Measurements from ENCODE around the gene HAL. TPM values are rescaled to one million over a fixed set of nuclear protein-coding genes. Genes with fewer than 3 reads are reported as not detected.

HAL gene
- total RNA-seq, 1 experiment from 2014 or later = 1.5 TPM

DNA sequence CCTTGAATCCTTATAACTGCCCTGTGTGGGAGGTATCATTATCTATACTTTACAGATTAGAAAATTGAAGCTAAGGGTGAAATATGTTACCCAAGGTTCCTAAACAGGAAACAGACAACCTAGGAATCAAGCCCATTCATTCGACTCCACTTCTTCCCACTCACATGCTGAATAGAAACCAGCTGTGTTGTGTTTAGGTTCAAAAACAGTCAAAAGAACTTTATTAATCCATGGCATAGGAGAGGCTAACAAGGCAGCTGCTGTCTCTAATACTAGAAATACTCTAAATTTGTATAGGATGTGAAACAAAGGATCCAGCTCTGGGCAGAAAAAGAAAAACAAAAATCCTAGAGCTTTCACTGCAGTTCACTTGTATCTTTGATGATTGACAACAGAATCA is 43.1 kb downstream of the HAL start:
- Histone ChIP-seq H3K79me2 (ENCODE audit: low read length) (no peaks in the 10 kb centered on the region), H3K4me1 (ENCODE audit: insufficient read depth, low read length) (peaks cover 7% of the 10 kb centered on the region; the same call in 1 of the 2 replicates), H3K9me2 (replicated peaks; ENCODE audit: low read length) (no peaks in the 10 kb centered on the region), H3K4me2 (ENCODE audit: low read length) (no peak overlapping the region), H3K27me3 (ENCODE audit: low read length) (no peaks in the 10 kb centered on the region), H3K27ac (ENCODE audit: low read length) (no peak overlapping the region), H3K4me3 (ENCODE audit: low read length) (no peak overlapping the region), H3K36me3 (ENCODE audit: low read depth, low read length) (no peaks in the 10 kb centered on the region), H2AFZ (ENCODE audit: low read length) (no peak overlapping the region), H3K9me3 (ENCODE audit: low read length) (no peaks in the 10 kb centered on the region), H3F3A (ENCODE audit: low read length, unreplicated experiment) (no peaks in the 10 kb centered on the region), H3K9ac (ENCODE audit: low read length) (no peak overlapping the region), H4K20me1 (ENCODE audit: low read length) (no peaks in the 10 kb centered on the region)
- ChIA-PET POLR2A (ENCODE audit: unreplicated experiment) (no interaction called here), CTCF (no interaction called here)
- no TSS peak for BruUV-seq (replicated peaks)
- intact Hi-C loops (cut with micrococcal nuclease) = no loop called here
- no peak for ATAC-seq
- TF ChIP-seq, protein P1, sequence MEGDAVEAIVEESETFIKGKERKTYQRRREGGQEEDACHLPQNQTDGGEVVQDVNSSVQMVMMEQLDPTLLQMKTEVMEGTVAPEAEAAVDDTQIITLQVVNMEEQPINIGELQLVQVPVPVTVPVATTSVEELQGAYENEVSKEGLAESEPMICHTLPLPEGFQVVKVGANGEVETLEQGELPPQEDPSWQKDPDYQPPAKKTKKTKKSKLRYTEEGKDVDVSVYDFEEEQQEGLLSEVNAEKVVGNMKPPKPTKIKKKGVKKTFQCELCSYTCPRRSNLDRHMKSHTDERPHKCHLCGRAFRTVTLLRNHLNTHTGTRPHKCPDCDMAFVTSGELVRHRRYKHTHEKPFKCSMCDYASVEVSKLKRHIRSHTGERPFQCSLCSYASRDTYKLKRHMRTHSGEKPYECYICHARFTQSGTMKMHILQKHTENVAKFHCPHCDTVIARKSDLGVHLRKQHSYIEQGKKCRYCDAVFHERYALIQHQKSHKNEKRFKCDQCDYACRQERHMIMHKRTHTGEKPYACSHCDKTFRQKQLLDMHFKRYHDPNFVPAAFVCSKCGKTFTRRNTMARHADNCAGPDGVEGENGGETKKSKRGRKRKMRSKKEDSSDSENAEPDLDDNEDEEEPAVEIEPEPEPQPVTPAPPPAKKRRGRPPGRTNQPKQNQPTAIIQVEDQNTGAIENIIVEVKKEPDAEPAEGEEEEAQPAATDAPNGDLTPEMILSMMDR (conservative IDR thresholded peaks at IDR 0.05; ENCODE audit: low read depth, low read length) = no peak
- TF ChIP-seq EZH2phosphoT487 (IDR thresholded peaks at IDR 0.05; ENCODE audit: borderline replicate concordance, low read length) (no peak), EZH2 (IDR thresholded peaks at IDR 0.05; ENCODE audit: low read length, unreplicated experiment) (no peak)
- no peak for DNase-seq

DNA sequence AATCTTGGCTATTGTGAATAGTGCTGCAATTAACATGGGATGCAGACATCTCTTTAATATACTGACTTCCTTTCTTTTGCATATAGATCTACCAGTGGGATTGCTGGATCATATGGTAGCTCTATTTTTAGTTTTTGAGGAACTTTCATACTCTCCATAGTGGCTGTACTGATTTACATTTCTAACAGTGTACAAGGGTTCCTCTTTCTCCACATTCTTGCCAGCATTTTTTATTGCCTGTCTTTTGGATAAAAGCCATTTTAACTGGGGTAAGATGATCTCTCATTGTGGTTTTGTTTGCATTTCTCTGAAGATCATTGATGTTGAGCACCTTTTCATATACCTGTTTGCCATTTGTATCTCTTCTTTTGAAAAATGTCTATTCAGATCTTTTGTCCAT is 44.6 kb downstream of the HAL start:
- Histone ChIP-seq H2AFZ (ENCODE audit: low read length) (no peak overlapping the region), H3K27me3 (ENCODE audit: low read length) (no peaks in the 10 kb centered on the region), H3K9ac (ENCODE audit: low read length) (no peak overlapping the region), H3K9me3 (ENCODE audit: low read length) (no peaks in the 10 kb centered on the region), H3K9me2 (replicated peaks; ENCODE audit: low read length) (no peaks in the 10 kb centered on the region), H3K27ac (ENCODE audit: low read length) (no peak overlapping the region), H3K36me3 (ENCODE audit: low read depth, low read length) (no peaks in the 10 kb centered on the region), H3K4me1 (ENCODE audit: insufficient read depth, low read length) (peaks cover 7% of the 10 kb centered on the region; the same call in 1 of the 2 replicates), H3K79me2 (ENCODE audit: low read length) (no peaks in the 10 kb centered on the region), H3K4me3 (ENCODE audit: low read length) (no peak overlapping the region), H4K20me1 (ENCODE audit: low read length) (no peaks in the 10 kb centered on the region), H3F3A (ENCODE audit: low read length, unreplicated experiment) (no peaks in the 10 kb centered on the region), H3K4me2 (ENCODE audit: low read length) (no peak overlapping the region)
- ChIA-PET POLR2A (ENCODE audit: unreplicated experiment) (interaction anchor here (0.7 kb wide), 1 partner anchor 8 kb away, joined by 3 read pairs; the partner anchor contains the start of gene AMDHD1), CTCF (no interaction called here)
- ATAC-seq (peak; percentile 69), DNase-seq (peak; percentile 67)
- intact Hi-C loops (cut with micrococcal nuclease) = no loop called here
- no TSS peak for BruUV-seq (replicated peaks)
- no peak for TF ChIP-seq EZH2 (IDR thresholded peaks at IDR 0.05; ENCODE audit: low read length, unreplicated experiment)
- no peak for TF ChIP-seq EZH2phosphoT487 (IDR thresholded peaks at IDR 0.05; ENCODE audit: borderline replicate concordance, low read length)
- TF ChIP-seq, protein P1 (conservative IDR thresholded peaks at IDR 0.05; ENCODE audit: low read depth, low read length) = no peak

DNA sequence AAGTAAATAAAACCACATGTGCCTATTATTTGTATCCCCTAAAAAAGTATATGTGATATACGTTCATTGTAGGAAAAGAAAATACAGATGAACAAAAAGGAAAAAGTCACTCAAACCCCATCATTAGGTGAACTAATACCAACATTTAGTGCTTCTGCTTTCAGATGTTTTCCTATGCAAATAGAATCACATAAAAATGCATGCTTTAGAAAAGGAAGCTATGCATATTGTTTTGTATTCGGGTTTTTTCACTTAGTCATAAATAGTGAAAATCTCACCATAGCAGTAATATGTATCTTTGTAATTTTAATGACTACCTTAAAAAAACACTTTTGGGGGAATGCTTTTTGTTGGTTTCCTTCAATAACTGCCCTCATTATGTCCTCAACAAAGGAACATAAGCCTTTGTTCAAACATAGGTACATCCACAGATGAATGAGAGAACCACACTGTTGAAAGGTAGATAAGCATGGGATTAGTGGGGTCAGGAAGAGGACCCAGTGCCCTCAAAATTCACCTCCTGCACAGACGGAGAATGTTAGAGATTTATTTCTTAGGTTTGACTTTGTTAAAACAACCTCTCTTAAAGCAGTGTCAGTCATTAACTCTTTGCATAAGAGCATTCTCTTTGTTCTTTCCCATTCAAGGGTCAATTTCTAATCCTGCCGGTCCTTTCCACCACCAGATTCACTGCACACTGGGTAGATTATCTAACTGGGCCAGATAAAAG is 46.5 kb downstream of the HAL start:
- Histone ChIP-seq H3K9ac (ENCODE audit: low read length) (no peak overlapping the region), H2AFZ (ENCODE audit: low read length) (no peak overlapping the region), H3F3A (ENCODE audit: low read length, unreplicated experiment) (no peaks in the 10 kb centered on the region), H3K79me2 (ENCODE audit: low read length) (no peaks in the 10 kb centered on the region), H3K36me3 (ENCODE audit: low read depth, low read length) (no peaks in the 10 kb centered on the region), H3K4me2 (ENCODE audit: low read length) (no peak overlapping the region), H3K9me3 (ENCODE audit: low read length) (no peaks in the 10 kb centered on the region), H3K27ac (ENCODE audit: low read length) (no peak overlapping the region), H4K20me1 (ENCODE audit: low read length) (no peaks in the 10 kb centered on the region), H3K27me3 (ENCODE audit: low read length) (no peaks in the 10 kb centered on the region), H3K9me2 (replicated peaks; ENCODE audit: low read length) (no peaks in the 10 kb centered on the region), H3K4me3 (ENCODE audit: low read length) (no peak overlapping the region), H3K4me1 (ENCODE audit: insufficient read depth, low read length) (peaks cover 7% of the 10 kb centered on the region; the same call in 1 of the 2 replicates)
- BruUV-seq (replicated peaks) = no TSS peak
- ChIA-PET CTCF (no interaction called here), POLR2A (ENCODE audit: unreplicated experiment) (no interaction called here)
- ATAC-seq (no peak), DNase-seq (no peak)
- TF ChIP-seq EZH2 (IDR thresholded peaks at IDR 0.05; ENCODE audit: low read length, unreplicated experiment) (no peak), EZH2phosphoT487 (IDR thresholded peaks at IDR 0.05; ENCODE audit: borderline replicate concordance, low read length) (no peak)
- TF ChIP-seq, protein P1 (conservative IDR thresholded peaks at IDR 0.05; ENCODE audit: low read depth, low read length) = no peak
- intact Hi-C loops (cut with micrococcal nuclease) = no loop called here

Data from PC-3 (cell line).